Stimulated activated CD8-positive, alpha-beta memory T cell treated with anti-CD3 and anti-CD28 coated beads, Interleukin-15, amount 100 ng/mL, for 24 hours (primary cell): ENCODE data around the gene AADACL2.
"Not testable (repeated sequence)": the region's sequence is repeated elsewhere in the genome, so short reads cannot be mapped to it uniquely, and the experiment has no call there.

Experiments used
- DNase-seq: peaks from one replicate; pipeline ENCODE4 v3.0.0-alpha.2; 2020; ENCODE audit warnings: low read depth

The AADACL2 gene

GRCh38 chr3:151733613-151734012 is at the start of gene AADACL2:
TSS of gene AADACL2 (plus strand) at chr3:151733927. CDS start at chr3:151734036, 109 bp downstream.
- no peak for DNase-seq

GRCh38 chr3:151684094-151684493 is 49.6 kb upstream of the AADACL2 start:
- DNase-seq = no peak

GRCh38 chr3:151686257-151686656 is 47.5 kb upstream of the AADACL2 start:
- no peak for DNase-seq

- no peak for DNase-seq
Observed at GRCh38 chr3:151687076-151687475, 46.7 kb upstream of the AADACL2 start.

GRCh38 chr3:151688571-151688970 is 45.2 kb upstream of the AADACL2 start:
- no peak for DNase-seq

GRCh38 chr3:151690645-151691044 is 43.1 kb upstream of the AADACL2 start:
- DNase-seq = no peak

- no peak for DNase-seq
Observed at GRCh38 chr3:151697496-151697895, 36.2 kb upstream of the AADACL2 start.

GRCh38 chr3:151707216-151707615 is 26.5 kb upstream of the AADACL2 start:
- no peak for DNase-seq

- DNase-seq = no peak
Observed at GRCh38 chr3:151708868-151709267, 24.9 kb upstream of the AADACL2 start.

GRCh38 chr3:151709847-151710246 is 23.9 kb upstream of the AADACL2 start:
- no peak for DNase-seq

- no peak for DNase-seq
Observed at GRCh38 chr3:151721294-151721693, 12.4 kb upstream of the AADACL2 start.

- no peak for DNase-seq
Observed at GRCh38 chr3:151722856-151723255, 10.9 kb upstream of the AADACL2 start.

GRCh38 chr3:151724576-151725562 is 8.9 kb upstream of the AADACL2 start:
- no peak for DNase-seq

- DNase-seq = no peak
Observed at GRCh38 chr3:151726016-151726415, 7.7 kb upstream of the AADACL2 start.

GRCh38 chr3:151732861-151733260 is 866 bp upstream of the AADACL2 start:
- no peak for DNase-seq

GRCh38 chr3:151740581-151740980 is 6.9 kb downstream of the AADACL2 start:
- DNase-seq = no peak

GRCh38 chr3:151743855-151744254 is 10.1 kb downstream of the AADACL2 start:
- no peak for DNase-seq

- no peak for DNase-seq
Observed at GRCh38 chr3:151750181-151750580, 16.5 kb downstream of the AADACL2 start.

GRCh38 chr3:151750678-151751077 is 17.0 kb downstream of the AADACL2 start:
- DNase-seq = no peak

- DNase-seq = no peak
Observed at GRCh38 chr3:151751161-151751560, 17.4 kb downstream of the AADACL2 start.

- DNase-seq = no peak
Observed at GRCh38 chr3:151753846-151754245, 20.1 kb downstream of the AADACL2 start.

- DNase-seq = no peak
Observed at GRCh38 chr3:151761581-151761980, 27.9 kb downstream of the AADACL2 start.

GRCh38 chr3:151764699-151765098 is 31.0 kb downstream of the AADACL2 start:
- DNase-seq = not testable (repeated sequence)

GRCh38 chr3:151765685-151766084 is 32.0 kb downstream of the AADACL2 start:
- no peak for DNase-seq
